Naive thymus-derived CD8-positive, alpha-beta T cell (primary cell): Measurements from ENCODE around the gene LEPROT. TPM values are rescaled to one million over a fixed set of nuclear protein-coding genes. Genes with fewer than 3 reads are reported as not detected.
"Not testable (repeated sequence)": the region's sequence is repeated elsewhere in the genome, so short reads cannot be mapped to it uniquely, and the experiment has no call there.

Experiments
- ATAC-seq, 2 donors: fragments of 150-1000 bp; cut with Tn5 transposase in 1 of 2; sonication (Bioruptor Pico), chemical (Tn5 transposase) in 1 of 2; 1 replicate in 1 of 2; 2 replicates in 1 of 2; pipeline ENCODE4 v1.10.0; 2021; ENCODE audit warnings: mild to moderate bottlenecking in 2 of 2, moderate library complexity in 2 of 2
- POLR2A ChIA-PET: fragments of 350-600 bp; sonication (Branson Sonifier 250); formaldehyde crosslinking; loops from one replicate; lab custom pipeline; 2021; ENCODE audit warnings: antibody characterized with exemption; lab: Charles Lee
- DNase-seq, 10 donors: peaks; one replicate each; pipeline versions ENCODE4 v3.0.0 to v3.0.0-alpha.2; 2020 to 2022
- H3K27ac Mint-ChIP-seq, 10 donors: one replicate each; pipeline ENCODE4 v1.8.0; 2020 to 2022; ENCODE audit warnings: mild to moderate bottlenecking in 10 of 10, mixed read lengths in 10 of 10, moderate library complexity in 4 of 10, inconsistent platforms in 1 of 10
- H3K27me3 Mint-ChIP-seq, 5 donors: one replicate each; pipeline ENCODE4 v1.8.0; 2021 to 2022; ENCODE audit warnings: mixed read lengths in 5 of 5
- H3K36me3 Mint-ChIP-seq, 3 donors: one replicate each; pipeline ENCODE4 v1.8.0; 2020 to 2022; ENCODE audit warnings: mixed read lengths in 3 of 3, mild to moderate bottlenecking in 2 of 3, inconsistent platforms in 1 of 3
- H3K4me1 Mint-ChIP-seq, 4 donors: one replicate each; pipeline ENCODE4 v1.8.0; 2021 to 2022; ENCODE audit warnings: mixed read lengths in 4 of 4
- H3K4me3 Mint-ChIP-seq, 10 donors: one replicate each; pipeline ENCODE4 v1.8.0; 2020 to 2022; ENCODE audit warnings: mild to moderate bottlenecking in 10 of 10, mixed read lengths in 10 of 10, moderate library complexity in 6 of 10, inconsistent platforms in 1 of 10
- H3K9me3 Mint-ChIP-seq, 9 donors: one replicate each; pipeline ENCODE4 v1.8.0; 2020 to 2022; ENCODE audit warnings: mixed read lengths in 9 of 9, mild to moderate bottlenecking in 3 of 9, inconsistent platforms in 1 of 9, moderate library complexity in 1 of 9
- polyA plus RNA-seq, 3 donors: library from polyadenylated mRNA; unstranded; fragments of 300-500 nt; fragmentation: Illumina TruSeq; gene quantifications; one replicate each; pipeline ENCODE4 v1.2.3, GENCODE V29; 2021
- total RNA-seq, 8 experiments: library from RNA in 2 of 8; stranded (reverse) in 2 of 8; gene quantifications; one replicate each; pipeline ENCODE4 v1.2.3 and lab custom pipeline; 2021 to 2026

LEPROT gene
- total and polyA plus RNA-seq, 5 experiments from 2014 or later, result 10.6 to 36.4 (median 16.6) TPM

DNA sequence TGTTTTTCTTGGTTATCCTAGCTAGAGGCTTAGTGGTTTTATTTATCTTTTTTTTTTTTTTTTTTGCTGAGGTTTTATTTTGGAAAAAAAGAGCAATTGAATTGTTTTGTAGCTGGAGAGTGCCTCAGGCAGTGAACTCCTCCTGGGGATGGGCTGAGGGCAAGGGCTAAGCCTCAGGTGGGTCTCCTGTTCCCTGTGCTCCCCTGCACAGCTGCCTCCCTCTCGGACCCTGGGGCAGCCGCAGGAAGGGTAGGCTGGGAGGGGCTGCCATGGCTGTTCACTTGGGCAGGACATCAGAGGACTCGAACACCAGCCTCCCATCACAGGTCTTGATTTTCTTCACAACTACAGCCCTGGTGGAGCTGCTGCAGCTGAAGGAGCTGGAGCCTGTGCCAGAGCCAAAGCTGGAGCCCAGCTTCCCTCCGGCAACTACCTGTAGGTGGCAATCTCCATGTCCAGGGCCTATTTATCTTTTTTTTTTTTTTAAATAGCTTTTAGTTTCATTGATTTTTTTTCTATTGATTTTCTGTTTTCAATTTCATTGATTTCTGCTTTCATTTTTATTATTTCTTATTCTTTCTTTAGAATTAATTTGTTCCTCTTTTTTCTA lies 28.9 kb downstream of the LEPROT start:
- Mint-ChIP-seq H3K9me3 (peaks cover 0 to 7% (median 0%) of the 10 kb centered on the region in 9 donors), H3K36me3 (no peaks in the 10 kb centered on the region), H3K4me3 (no peak overlapping the region), H3K27me3 (peaks cover 0 to 3% (median 0%) of the 10 kb centered on the region in 5 donors), H3K4me1 (no peaks in the 10 kb centered on the region), H3K27ac (no peak overlapping the region)
- DNase-seq, result no peak
- POLR2A ChIA-PET, result no interaction called here
- ATAC-seq, result no peak

DNA sequence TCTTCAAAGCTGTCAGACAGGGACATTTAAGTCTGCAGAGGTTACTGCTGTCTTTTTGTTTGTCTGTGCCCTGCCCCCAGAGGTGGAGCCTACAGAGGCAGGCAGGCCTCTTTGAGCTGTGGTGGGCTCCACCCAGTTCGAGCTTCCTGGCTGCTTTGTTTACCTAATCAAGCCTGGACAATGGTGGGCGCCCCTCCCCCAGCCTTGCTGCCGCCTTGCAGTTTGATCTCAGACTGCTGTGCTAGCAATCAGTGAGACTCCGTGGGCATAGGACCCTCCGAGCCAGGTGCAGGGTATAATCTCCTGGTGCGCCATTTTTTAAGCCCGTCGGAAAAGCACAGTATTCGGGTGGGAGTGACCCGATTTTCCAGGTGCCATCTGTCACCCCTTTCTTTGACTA lies 35.2 kb downstream of the LEPROT start:
- H3K27me3 Mint-ChIP-seq, POLR2A ChIA-PET, H3K27ac Mint-ChIP-seq, H3K4me3 Mint-ChIP-seq, ATAC-seq, DNase-seq: not testable (repeated sequence)
- H3K4me1 Mint-ChIP-seq, result peaks cover 13 to 29% (median 21%) of the 10 kb centered on the region in 4 donors
- peaks cover 4 to 26% (median 21%) of the 10 kb centered on the region in 9 donors for H3K9me3 Mint-ChIP-seq
- H3K36me3 Mint-ChIP-seq, result peaks cover 0 to 20% (median 15%) of the 10 kb centered on the region in 3 donors

DNA sequence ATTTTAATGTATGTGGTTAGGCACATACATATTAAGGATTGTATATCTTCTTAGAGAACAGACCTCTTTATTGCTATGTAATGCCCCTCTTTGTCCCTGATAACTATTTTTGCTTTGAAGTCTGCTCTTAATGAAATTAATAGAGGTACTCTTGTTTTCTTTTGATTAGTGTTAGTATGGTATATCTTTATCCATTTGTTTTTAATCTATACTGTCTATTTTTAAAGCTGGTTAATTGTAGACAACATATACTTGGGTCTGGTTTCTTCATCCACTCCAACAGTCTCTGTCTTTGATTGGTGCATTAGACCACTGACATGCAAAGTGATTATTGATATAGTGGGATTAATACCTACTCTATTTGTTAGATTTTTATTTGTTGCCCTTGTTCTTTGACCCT lies 36.0 kb downstream of the LEPROT start:
- Mint-ChIP-seq H3K9me3 (peaks cover 4 to 26% (median 21%) of the 10 kb centered on the region in 9 donors), H3K27me3 (peaks cover 0 to 3% (median 0%) of the 10 kb centered on the region in 5 donors), H3K27ac (peak overlapping the region in 1 of 10 donors; percentile 7), H3K4me3 (no peak overlapping the region), H3K4me1 (peaks cover 13 to 29% (median 21%) of the 10 kb centered on the region in 4 donors), H3K36me3 (peaks cover 0 to 20% (median 15%) of the 10 kb centered on the region in 3 donors)
- POLR2A ChIA-PET, result no interaction called here
- DNase-seq, result no peak
- no peak for ATAC-seq

DNA sequence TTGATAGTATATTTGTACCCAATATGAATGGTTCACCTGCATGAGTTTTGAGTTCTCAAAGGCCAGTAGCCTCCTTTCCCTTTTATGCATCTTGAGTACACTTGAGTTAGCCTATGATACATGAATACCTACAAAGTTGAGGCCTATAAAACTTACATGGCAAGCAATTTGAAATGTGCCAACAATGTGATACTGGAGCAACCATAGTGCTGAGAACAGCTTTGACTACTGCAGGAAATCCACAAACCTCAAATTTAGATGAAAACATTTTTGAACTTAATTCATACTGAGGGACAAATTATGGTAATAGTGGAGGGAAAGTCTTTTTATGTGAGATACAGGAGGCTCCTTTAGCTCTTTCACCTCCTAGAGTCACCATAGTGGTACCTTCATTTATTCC lies 37.4 kb downstream of the LEPROT start:
- Mint-ChIP-seq H3K27me3 (peaks cover 0 to 3% (median 0%) of the 10 kb centered on the region in 5 donors), H3K9me3 (peaks cover 4 to 26% (median 21%) of the 10 kb centered on the region in 9 donors), H3K4me3 (peak overlapping the region in 1 of 10 donors; percentile 18), H3K27ac (peak overlapping the region in 3 of 10 donors; percentile 6 to 62 (median 16)), H3K36me3 (peaks cover 0 to 20% (median 18%) of the 10 kb centered on the region in 3 donors), H3K4me1 (peaks cover 13 to 29% (median 21%) of the 10 kb centered on the region in 4 donors)
- DNase-seq (peak in 3 of 10 donors; percentile 2 to 12 (median 10)), ATAC-seq (no peak)
- POLR2A ChIA-PET, result no interaction called here

DNA sequence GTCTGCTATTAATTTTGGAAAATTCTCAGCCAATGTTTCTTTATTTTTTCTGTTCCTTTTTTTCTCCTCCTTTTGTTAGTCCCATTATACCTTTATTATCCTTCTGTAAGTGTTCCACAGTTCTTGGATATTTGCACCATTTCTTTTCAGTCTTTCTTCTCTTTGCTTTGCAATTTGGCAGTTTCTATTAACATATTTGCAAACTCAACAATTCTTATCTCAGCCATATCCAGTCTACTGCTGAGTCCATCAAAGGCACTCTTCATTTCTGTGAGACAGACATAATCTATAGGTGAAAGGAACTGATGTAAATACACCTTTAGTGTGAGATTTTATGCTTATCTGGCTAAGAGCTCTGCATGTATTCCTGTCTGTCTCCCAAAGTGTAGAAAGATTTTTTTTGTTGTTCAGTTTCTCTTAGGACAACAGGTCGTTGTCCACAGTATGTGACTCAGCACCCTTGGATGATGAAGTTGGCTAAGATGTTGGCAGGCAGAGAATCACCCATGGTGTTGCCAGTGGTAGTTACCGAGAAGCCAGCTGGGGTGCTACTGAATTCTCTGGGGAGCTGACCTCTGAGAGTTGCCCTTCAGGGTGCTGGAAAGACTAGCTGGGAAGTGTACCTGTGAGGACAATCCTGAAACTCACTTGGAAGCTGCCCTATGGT lies 38.4 kb downstream of the LEPROT start:
- POLR2A ChIA-PET, result no interaction called here
- peaks cover 13 to 29% (median 21%) of the 10 kb centered on the region in 4 donors for H3K4me1 Mint-ChIP-seq
- H3K36me3 Mint-ChIP-seq, result peaks cover 0 to 21% (median 20%) of the 10 kb centered on the region in 3 donors
- H3K4me3 Mint-ChIP-seq, result peak overlapping the region in 3 of 10 donors; percentile 4 to 15 (median 9)
- peaks cover 4 to 29% (median 21%) of the 10 kb centered on the region in 9 donors for H3K9me3 Mint-ChIP-seq
- H3K27ac Mint-ChIP-seq, result peak overlapping the region in 4 of 10 donors; percentile 5 to 64 (median 41)
- DNase-seq (no peak), ATAC-seq (no peak)
- peaks cover 0 to 2% (median 0%) of the 10 kb centered on the region in 5 donors for H3K27me3 Mint-ChIP-seq

DNA sequence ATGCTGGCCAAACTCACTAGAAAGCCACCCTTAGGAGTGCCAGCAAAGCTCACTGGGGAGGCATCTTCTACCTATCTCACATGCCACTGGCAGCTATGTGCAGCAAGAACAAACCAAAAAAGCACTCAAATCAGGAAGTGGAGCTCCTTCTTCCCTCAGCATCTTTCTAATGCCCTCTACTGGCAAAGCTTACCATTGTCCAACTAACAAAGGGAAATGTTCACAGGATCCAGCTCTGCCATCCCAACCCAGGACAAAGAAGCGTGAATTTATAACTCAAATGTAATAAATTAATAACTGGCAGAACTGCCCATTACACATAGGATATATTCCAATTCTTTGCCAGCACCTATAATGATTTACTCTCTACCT lies 38.9 kb downstream of the LEPROT start:
- peaks cover 4 to 30% (median 21%) of the 10 kb centered on the region in 9 donors for H3K9me3 Mint-ChIP-seq
- POLR2A ChIA-PET, result no interaction called here
- H3K4me1 Mint-ChIP-seq, result peaks cover 13 to 29% (median 21%) of the 10 kb centered on the region in 4 donors
- H3K27ac Mint-ChIP-seq, result no peak overlapping the region
- DNase-seq, result peak in 2 of 10 donors; percentile 5 to 16
- ATAC-seq, result no peak
- H3K27me3 Mint-ChIP-seq, result peaks cover 0 to 2% (median 0%) of the 10 kb centered on the region in 5 donors
- H3K36me3 Mint-ChIP-seq, result peaks cover 0 to 21% (median 20%) of the 10 kb centered on the region in 3 donors
- H3K4me3 Mint-ChIP-seq, result no peak overlapping the region

DNA sequence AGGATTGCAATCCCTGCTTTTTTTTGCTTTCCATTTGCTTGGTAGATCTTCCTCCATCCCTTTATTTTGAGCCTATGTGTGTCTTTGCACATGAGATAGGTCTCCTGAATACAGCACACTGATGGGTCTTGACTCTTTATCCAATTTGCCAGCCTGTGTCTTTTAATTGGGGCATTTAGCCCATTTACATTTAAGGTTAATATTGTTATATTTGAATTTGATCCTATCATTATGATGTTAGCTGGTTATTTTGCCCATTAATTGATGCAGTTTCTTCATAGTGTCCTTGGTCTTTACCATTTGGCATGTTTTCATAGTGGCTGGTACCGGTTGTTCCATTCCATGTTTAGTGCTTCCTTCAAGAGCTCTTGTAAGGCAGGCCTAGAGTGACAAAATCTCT lies 45.4 kb downstream of the LEPROT start:
- peaks cover 0 to 10% (median 6%) of the 10 kb centered on the region in 5 donors for H3K27me3 Mint-ChIP-seq
- H3K27ac Mint-ChIP-seq, H3K4me3 Mint-ChIP-seq, POLR2A ChIA-PET, DNase-seq, ATAC-seq, H3K4me1 Mint-ChIP-seq: not testable (repeated sequence)
- peaks cover 0 to 30% (median 22%) of the 10 kb centered on the region in 9 donors for H3K9me3 Mint-ChIP-seq
- peaks cover 0 to 24% (median 21%) of the 10 kb centered on the region in 3 donors for H3K36me3 Mint-ChIP-seq

DNA sequence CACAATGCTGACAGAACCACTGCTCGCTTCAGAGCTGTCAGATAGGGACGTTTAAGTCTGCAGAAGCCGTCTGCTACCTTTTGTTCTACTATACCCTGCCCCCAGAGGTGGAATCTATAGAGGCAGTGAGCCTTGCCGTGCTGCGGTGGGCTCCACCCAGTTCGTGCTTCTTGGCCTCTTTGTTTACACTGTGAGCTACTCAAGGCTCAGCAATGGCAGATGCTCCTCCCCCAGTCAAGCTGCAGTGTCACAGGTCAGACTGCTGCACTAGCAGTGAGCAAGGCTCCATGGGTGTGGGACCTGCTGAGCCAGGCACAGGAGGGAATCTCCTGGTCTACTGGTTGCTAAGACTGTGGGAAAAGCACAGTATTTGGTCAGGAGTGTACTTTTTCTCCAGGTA lies 47.1 kb downstream of the LEPROT start:
- Mint-ChIP-seq H3K27ac (no peak overlapping the region), H3K9me3 (peaks cover 0 to 30% (median 22%) of the 10 kb centered on the region in 9 donors), H3K36me3 (peaks cover 0 to 21% (median 21%) of the 10 kb centered on the region in 3 donors), H3K27me3 (peaks cover 0 to 10% (median 6%) of the 10 kb centered on the region in 5 donors), H3K4me1 (no peaks in the 10 kb centered on the region), H3K4me3 (no peak overlapping the region)
- ATAC-seq, result no peak
- POLR2A ChIA-PET, result no interaction called here
- DNase-seq, result no peak

DNA sequence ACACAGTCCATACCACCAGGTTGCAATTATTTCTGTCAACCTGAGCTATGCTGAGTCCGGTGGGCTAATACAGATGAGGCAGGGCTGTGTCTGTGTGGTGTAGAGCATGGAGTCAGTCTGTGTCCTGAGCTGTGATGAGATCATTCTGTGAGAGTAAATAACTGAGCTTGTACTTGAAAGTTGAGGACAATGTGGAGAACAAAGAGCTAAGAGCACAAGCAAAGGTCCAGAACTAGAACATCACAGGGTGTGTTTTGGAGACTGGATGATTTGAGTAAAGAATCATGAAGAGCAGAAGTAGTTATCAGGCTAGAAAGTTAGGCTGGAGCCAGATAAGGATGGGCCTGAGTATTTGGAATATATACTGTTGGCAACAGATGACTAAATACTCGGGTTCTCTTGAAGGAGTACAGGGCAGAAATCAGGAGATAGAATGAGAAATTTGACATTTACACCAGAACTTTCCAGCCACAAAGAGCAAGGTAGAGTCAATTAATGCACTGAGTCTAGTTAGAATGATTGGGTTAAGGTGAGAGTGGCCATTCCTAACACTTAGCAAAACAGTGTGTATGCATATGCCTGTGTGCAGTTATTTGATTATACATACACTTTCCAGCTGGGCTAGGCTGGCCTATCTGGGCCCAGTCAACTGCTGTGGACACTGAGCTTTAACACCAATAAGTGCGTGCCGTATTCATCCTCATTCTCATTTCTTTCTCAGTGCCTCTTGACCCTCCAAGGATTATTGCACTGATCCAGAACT lies 48.8 kb downstream of the LEPROT start:
- Mint-ChIP-seq H3K27me3 (peaks cover 0 to 10% (median 5%) of the 10 kb centered on the region in 5 donors), H3K27ac (no peak overlapping the region), H3K9me3 (peaks cover 0 to 22% (median 17%) of the 10 kb centered on the region in 9 donors), H3K4me1 (no peaks in the 10 kb centered on the region), H3K36me3 (peaks cover 0 to 21% (median 18%) of the 10 kb centered on the region in 3 donors), H3K4me3 (no peak overlapping the region)
- POLR2A ChIA-PET, result no interaction called here
- ATAC-seq (no peak), DNase-seq (no peak)

DNA sequence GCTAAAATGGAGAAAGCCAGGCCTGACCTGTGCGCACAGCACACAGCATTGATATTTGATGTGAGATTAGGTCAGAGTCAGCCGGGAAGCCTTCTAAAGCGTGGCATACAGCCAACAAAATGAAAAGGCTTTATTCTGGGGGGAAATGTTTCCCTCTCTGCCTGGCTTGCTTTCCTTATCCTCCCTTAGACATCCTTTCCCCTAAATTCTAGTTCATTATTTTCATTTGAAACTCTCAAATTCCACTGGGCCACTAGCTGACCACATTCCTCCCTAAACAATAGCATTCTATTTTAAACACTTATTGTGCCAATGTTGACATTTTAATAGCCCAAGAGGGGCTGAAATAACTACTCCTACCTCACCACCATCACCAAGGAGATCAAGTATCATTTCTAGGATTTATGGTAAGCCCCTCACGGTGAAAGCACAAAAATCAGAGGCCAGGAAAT lies 49.4 kb downstream of the LEPROT start:
- DNase-seq, result no peak

DNA sequence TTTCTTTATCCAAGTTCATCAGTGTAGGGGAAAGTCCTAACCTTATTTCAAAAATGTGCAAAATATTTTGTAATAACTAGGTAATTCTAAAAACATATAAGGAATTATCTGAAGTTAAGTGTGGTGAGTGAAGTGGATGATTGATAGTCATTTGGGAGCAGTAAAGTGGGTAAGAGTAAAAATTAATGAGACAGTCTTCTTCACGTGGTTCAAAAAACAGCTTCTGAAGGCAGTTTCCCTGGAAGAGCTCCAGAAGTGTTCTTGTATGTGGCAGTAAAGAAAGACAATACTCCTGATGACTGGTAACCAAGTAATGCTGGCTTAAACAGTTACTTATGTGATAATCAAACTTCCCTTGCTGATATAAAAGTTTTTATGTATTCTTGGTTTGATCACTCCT lies 50.3 kb downstream of the LEPROT start:
- no peak for ATAC-seq
- H3K27ac Mint-ChIP-seq, result no peak overlapping the region
- no peaks in the 10 kb centered on the region for H3K4me1 Mint-ChIP-seq

More for the DNA sequence above, 49.4 kb downstream of the LEPROT start:
- Mint-ChIP-seq H3K36me3 (peaks cover 0 to 17% (median 14%) of the 10 kb centered on the region in 3 donors), H3K4me1 (no peaks in the 10 kb centered on the region), H3K27ac (no peak overlapping the region), H3K9me3 (peaks cover 0 to 18% (median 14%) of the 10 kb centered on the region in 9 donors), H3K27me3 (peaks cover 0 to 7% (median 4%) of the 10 kb centered on the region in 5 donors), H3K4me3 (no peak overlapping the region)
- ATAC-seq, result no peak
- POLR2A ChIA-PET, result no interaction called here

DNA sequence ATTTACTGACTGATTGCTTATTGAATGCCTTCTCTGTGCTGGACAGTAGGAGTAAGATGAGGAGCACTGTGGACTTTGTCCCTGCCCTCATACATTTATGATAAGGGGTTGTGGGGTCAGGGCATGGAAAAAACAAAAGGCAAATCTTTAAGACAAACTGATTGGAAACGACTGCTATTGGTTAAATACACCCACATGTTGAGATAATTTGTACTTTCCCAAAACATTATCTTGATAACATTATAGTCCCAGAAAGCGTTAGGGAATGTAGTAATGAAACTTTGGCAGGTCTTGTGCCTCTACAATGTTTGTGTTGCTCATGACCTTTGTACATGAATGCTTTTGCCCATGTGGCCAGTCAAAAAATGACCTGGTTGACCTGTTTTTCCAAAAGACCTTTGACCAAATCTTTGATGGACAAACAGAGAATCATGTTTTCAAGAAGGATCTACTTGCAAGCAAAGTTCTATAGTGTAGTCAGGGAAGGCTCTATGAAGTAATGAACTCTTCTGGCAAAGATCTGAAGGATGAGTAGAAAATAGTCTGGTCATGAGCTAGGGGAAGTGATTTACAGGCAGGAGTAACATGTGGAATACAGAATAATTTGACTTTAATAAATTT lies 50.9 kb downstream of the LEPROT start:
- Mint-ChIP-seq H3K36me3 (peaks cover 0 to 5% (median 5%) of the 10 kb centered on the region in 3 donors), H3K4me3 (no peak overlapping the region), H3K4me1 (no peaks in the 10 kb centered on the region), H3K27me3 (peaks cover 0 to 3% (median 0%) of the 10 kb centered on the region in 5 donors), H3K27ac (no peak overlapping the region), H3K9me3 (peaks cover 0 to 8% (median 4%) of the 10 kb centered on the region in 9 donors)
- no peak for ATAC-seq
- POLR2A ChIA-PET, result no interaction called here
- no peak for DNase-seq

More for the DNA sequence above, 50.3 kb downstream of the LEPROT start:
- H3K9me3 Mint-ChIP-seq, result peaks cover 0 to 10% (median 7%) of the 10 kb centered on the region in 9 donors
- H3K36me3 Mint-ChIP-seq, result peaks cover 0 to 8% (median 8%) of the 10 kb centered on the region in 3 donors
- peaks cover 0 to 3% (median 0%) of the 10 kb centered on the region in 5 donors for H3K27me3 Mint-ChIP-seq
- no peak overlapping the region for H3K4me3 Mint-ChIP-seq
- POLR2A ChIA-PET, result no interaction called here
- no peak for DNase-seq
